Adrenal gland (tissue), 12 donors: ENCODE results near the gene CCDC152. TPM values are rescaled to one million over a fixed set of nuclear protein-coding genes. Genes with fewer than 3 reads are reported as not detected.

ENCODE experiments used
- DNase-seq, 7 donors: peaks; one replicate each; pipeline ENCODE4 v3.0.0-alpha.2; 2019 to 2020
- H3K27ac ChIP-seq, 5 donors: fragments of 200-600 bp; sonication (generic) in 4 of 5; 1 replicate in 3 of 5; 2 replicates in 2 of 5; pipeline versions ENCODE4 v1.5.1 to v1.8.0; 2016 to 2020; ENCODE audit warnings: mild to moderate bottlenecking in 1 of 5
- H3K27me3 ChIP-seq: fragments of 200-600 bp; 2 replicates; pipeline ENCODE4 v1.8.0; 2021
- H3K36me3 ChIP-seq, 2 donors: fragments of 200-600 bp; replicated peaks in 1 of 2; 1 replicate in 1 of 2; 2 replicates in 1 of 2; pipeline versions ENCODE4 v1.5.1 to v1.8.0; 2018 to 2022
- H3K4me1 ChIP-seq, 2 donors: fragments of 200-600 bp; replicated peaks in 1 of 2; 1 replicate in 1 of 2; 2 replicates in 1 of 2; pipeline versions ENCODE4 v1.5.1 to v1.8.0; 2018 to 2021
- H3K4me3 ChIP-seq, 4 donors: fragments of 200-600 bp; sonication (generic) in 3 of 4; one replicate each; pipeline ENCODE4 v1.5.1; 2016 to 2018
- H3K9me3 ChIP-seq, 3 donors: fragments of 200-600 bp; sonication (generic) in 1 of 3; replicated peaks in 1 of 3; 1 replicate in 2 of 3; 2 replicates in 1 of 3; pipeline versions ENCODE4 v1.5.1 to v1.8.0; 2016 to 2021
- POLR2A ChIP-seq, 2 donors: fragments of 450-650 bp; IDR thresholded peaks; one replicate each; pipeline ENCODE4 v1.6.1; 2017; ENCODE audit warnings: antibody characterized with exemption in 2 of 2, mild to moderate bottlenecking in 2 of 2, moderate library complexity in 1 of 2
- WGBS, 4 donors: extraction: QIAGEN DNeasy Blood & Tissue Kit in 2 of 4; methylation state at CpG; one replicate each; pipeline versions ENCODE4 v1.1.5 to v1.1.7; 2013 to 2017; 5-methylcytosine and 5-hydroxymethylcytosine counted together
- intact Hi-C, 2 donors: fragments of 100-400 bp; cut with DNase I; formaldehyde crosslinking; loops; one replicate each; pipeline versions ENCODE4 v1.14.1 to v1.15.0; 2022 to 2023
- polyA plus RNA-seq, 3 donors: library from polyadenylated mRNA; stranded (reverse); fragments of 200-250 nt in 2 of 3; fragments of 350-450 nt in 1 of 3; fragmentation: Illumina TruSeq in 1 of 3; extraction: RNeasy Lipid Tissue Mini Kit (QIAGEN cat#74804) in 1 of 3; gene quantifications; one replicate each; pipeline ENCODE4 v1.2.3, GENCODE V29; 2013 to 2014
- total RNA-seq, 9 donors: library from RNA; depleted of rRNA in 4 of 9; stranded (reverse); fragments of >200 nt in 4 of 9; fragments of 120-200 nt in 1 of 9; fragmentation: NEBNext Ultra II Directional in 1 of 9; extraction: Animal tissue kit (Norgen Biotek cat#: 25700) in 1 of 9; gene quantifications; one replicate each; pipeline versions ENCODE4 v1.1.0 to v1.2.4, GENCODE V29; 2013 to 2023
- TF ChIP-seq, protein P1 (sequence below), 6 experiments: fragments of 450-650 bp in 4 of 6; fragments of 200-600 bp in 2 of 6; sonication (generic) in 1 of 6; IDR thresholded peaks; 1 replicate in 5 of 6; 2 replicates in 1 of 6; pipeline versions ENCODE4 v1.5.1 to v1.8.0; 2016 to 2021; ENCODE audit warnings: antibody characterized with exemption in 6 of 6, mild to moderate bottlenecking in 2 of 6, moderate library complexity in 1 of 6
- donor health status: healthy with polysubstance abuse.
- donor health status: Bipolar disorder and iron deficiency.
- donor health status: DM: yes; HTN: yes; CAD: no.
- donor health status: DM: no; HTN: no; CAD: no.
- donor health status: DM: no; HTN: no; CAD: no.
- donor health status: DM: yes; HTN: yes; CAD: no.

The CCDC152 gene
- total and polyA plus RNA-seq, 12 donors = 0.26 to 1.9 (median 0.72) TPM; not detected in 1

DNA sequence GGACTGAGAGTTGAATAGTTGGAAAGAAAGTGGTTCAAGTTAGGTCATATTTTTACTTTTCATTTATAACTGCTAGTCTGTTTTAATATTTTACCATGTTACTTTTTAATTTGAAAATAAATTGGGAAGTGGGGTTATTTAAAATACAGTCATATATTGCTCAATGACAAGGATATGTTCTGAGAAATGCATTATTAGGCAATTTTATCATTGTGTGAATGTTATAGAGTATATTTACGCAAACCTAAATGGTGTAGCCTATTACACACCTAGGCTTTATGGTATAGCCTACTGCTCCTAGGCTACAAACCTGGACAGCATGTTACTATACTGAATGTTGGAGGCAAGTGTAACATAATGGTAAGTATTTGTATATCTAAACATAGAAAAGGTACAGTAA lies 5.2 kb downstream of the CCDC152 start:
- intact Hi-C loops = loop anchor here (10.0 kb wide), 2 partner anchors 337 to 757 kb away; partner anchors contain the start of gene GHR (in 1 of the 2)
- Histone ChIP-seq H3K36me3 (no peaks in the 10 kb centered on the region), H3K27ac (no peak overlapping the region), H3K9me3 (no peaks in the 10 kb centered on the region), H3K4me3 (no peak overlapping the region), H3K4me1 (peaks cover 0 to 9% of the 10 kb centered on the region in 2 donors), H3K27me3 (no peaks in the 10 kb centered on the region)
- no peak for DNase-seq
- TF ChIP-seq, protein P1, sequence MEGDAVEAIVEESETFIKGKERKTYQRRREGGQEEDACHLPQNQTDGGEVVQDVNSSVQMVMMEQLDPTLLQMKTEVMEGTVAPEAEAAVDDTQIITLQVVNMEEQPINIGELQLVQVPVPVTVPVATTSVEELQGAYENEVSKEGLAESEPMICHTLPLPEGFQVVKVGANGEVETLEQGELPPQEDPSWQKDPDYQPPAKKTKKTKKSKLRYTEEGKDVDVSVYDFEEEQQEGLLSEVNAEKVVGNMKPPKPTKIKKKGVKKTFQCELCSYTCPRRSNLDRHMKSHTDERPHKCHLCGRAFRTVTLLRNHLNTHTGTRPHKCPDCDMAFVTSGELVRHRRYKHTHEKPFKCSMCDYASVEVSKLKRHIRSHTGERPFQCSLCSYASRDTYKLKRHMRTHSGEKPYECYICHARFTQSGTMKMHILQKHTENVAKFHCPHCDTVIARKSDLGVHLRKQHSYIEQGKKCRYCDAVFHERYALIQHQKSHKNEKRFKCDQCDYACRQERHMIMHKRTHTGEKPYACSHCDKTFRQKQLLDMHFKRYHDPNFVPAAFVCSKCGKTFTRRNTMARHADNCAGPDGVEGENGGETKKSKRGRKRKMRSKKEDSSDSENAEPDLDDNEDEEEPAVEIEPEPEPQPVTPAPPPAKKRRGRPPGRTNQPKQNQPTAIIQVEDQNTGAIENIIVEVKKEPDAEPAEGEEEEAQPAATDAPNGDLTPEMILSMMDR (IDR thresholded peaks at IDR 0.05) = no peak
- TF ChIP-seq POLR2A (IDR thresholded peaks at IDR 0.05) = no peak
- 89 to 100% (median 98%) methylated on average over 1 of the region's 1 CpG for WGBS, 4 donors

DNA sequence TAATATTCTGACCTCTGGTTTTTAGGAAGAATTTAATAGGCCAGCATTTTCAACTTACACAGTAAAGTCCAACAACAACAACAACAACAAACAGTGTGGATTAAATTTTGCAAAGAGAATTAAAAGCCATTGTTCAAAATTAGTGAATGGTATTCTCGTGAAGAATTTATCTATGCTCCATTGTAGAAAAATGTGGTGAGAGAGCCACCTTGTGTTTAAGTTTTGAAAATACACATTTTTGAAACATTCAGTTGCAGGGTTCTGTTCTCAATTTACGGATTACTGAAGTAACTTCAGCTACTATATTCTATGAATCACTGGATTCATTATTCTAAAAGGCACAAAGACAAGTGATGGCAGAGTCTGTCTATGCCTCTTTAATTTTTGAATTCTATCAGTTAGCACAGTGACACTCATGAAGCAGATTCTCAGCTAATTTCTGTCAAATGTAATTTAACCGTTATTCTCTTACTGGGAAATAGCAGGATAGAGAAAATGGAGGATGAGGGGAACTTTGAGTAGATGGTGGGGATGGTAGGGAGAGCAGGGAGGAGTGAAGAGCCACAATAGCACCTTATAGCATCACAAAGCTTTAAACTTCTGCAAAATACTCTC lies 11.0 kb downstream of the CCDC152 start:
- intact Hi-C loops = loop anchor here (5.0 to 10.0 kb wide), 3 partner anchors 343 to 910 kb away; partner anchors contain the start of gene GHR (in 1 of the 2)
- 30 to 35% (median 32%) methylated on average over 3 of the region's 3 CpGs for WGBS, 4 donors

DNA sequence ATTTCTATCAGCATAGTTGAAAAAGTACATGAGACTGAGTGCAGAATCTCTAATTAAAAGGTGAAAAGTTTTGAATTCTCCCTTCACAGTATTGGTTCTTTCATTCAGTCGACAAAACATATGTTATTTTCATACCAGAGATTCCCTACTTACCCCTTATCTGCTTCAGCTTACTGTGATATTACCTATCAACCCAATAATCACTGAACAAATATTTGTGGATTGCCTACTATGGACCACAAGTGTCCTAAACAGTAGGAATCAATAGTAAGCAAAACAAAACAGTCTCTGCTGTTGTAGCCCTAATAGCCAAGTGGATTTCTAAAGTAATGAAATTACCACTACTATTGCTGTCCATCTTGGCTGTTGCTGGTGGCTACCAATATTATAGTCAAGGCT lies 11.5 kb downstream of the CCDC152 start:
- Histone ChIP-seq H3K27me3 (no peaks in the 10 kb centered on the region), H3K4me3 (no peak overlapping the region), H3K27ac (no peak overlapping the region), H3K9me3 (no peaks in the 10 kb centered on the region), H3K4me1 (peaks cover 0 to 5% of the 10 kb centered on the region in 2 donors), H3K36me3 (no peaks in the 10 kb centered on the region)
- TF ChIP-seq, protein P1 (IDR thresholded peaks at IDR 0.05) = no peak
- no peak for TF ChIP-seq POLR2A (IDR thresholded peaks at IDR 0.05)
- intact Hi-C loops = loop anchor here (5.0 to 10.0 kb wide), 3 partner anchors 343 to 911 kb away; partner anchors contain the start of gene GHR (in 1 of the 2)
- no peak for DNase-seq
- 22 to 36% (median 33%) methylated on average over 1 of the region's 1 CpG for WGBS, 4 donors

More for the DNA sequence above, 11.0 kb downstream of the CCDC152 start:
- no peak for TF ChIP-seq POLR2A (IDR thresholded peaks at IDR 0.05)
- TF ChIP-seq, protein P1 (IDR thresholded peaks at IDR 0.05) = peak; percentile 30 to 73 (median 65)
- Histone ChIP-seq H3K4me3 (no peak overlapping the region), H3K9me3 (no peaks in the 10 kb centered on the region), H3K27me3 (no peaks in the 10 kb centered on the region), H3K27ac (no peak overlapping the region), H3K4me1 (peaks cover 0 to under 1% of the 10 kb centered on the region in 2 donors), H3K36me3 (no peaks in the 10 kb centered on the region)
- no peak for DNase-seq

DNA sequence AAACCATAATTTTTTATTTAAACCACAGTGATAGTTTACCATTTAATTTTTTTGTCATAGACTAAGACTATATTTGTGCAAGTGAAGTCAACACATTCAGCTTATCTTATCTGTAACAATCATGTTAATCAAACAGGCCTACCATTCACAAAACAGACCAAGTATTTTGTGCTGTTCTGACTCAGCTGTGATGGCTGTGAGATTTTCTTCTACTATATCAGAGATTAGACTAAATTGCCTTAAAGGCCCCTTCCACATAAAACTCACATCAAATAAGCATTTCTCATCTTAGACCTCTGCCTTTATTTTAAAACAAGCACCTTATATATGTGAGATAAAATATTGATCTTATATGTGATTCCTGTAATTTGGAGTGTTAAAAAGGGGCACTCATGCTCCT lies 13.4 kb downstream of the CCDC152 start:
- H3K4me1 ChIP-seq = peaks cover 0 to 5% of the 10 kb centered on the region in 2 donors
- no peaks in the 10 kb centered on the region for H3K9me3 ChIP-seq
- DNase-seq = no peak
- no peaks in the 10 kb centered on the region for H3K36me3 ChIP-seq
- TF ChIP-seq, protein P1 (IDR thresholded peaks at IDR 0.05) = no peak
- no peak for TF ChIP-seq POLR2A (IDR thresholded peaks at IDR 0.05)
- intact Hi-C loops = loop anchor here in 1 of 2 donors (10.0 kb wide), 1 partner anchor 115 kb away; no protein-coding TSS in a partner anchor
- H3K27ac ChIP-seq = no peak overlapping the region
- H3K27me3 ChIP-seq = no peaks in the 10 kb centered on the region
- H3K4me3 ChIP-seq = no peak overlapping the region
